ENCODE measurements around the gene ATRNL1. TPM values are rescaled to one million over a fixed set of nuclear protein-coding genes. Genes with fewer than 3 reads are reported as not detected.

Gene ATRNL1
- total and polyA plus RNA-seq, 4 donors = 0.40 to 26.9 (median 5.3) TPM

DNA sequence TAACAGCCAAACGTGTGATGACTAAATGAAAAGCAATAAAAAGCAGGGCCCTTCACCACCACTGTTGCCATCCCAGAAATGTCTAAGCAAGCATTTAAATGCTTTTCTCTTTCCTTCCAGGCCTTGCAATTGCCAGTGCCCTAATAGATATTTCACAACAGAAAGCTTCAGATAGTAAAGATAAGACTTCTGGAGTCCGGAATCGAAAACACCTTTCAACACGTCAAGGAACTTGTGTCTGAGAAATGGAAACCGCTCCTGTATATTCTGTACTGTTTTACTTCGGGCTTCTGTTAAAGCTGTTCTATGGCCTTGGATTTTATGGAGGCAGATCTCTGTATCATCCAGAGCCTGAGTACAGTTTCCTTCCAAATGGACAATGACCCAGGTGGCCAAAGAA is 851.4 kb downstream of the ATRNL1 start:
- TF ChIP-seq, protein P1, sequence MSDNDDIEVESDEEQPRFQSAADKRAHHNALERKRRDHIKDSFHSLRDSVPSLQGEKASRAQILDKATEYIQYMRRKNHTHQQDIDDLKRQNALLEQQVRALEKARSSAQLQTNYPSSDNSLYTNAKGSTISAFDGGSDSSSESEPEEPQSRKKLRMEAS (IDR thresholded peaks at IDR 0.05) = no peak
- no peak for TF ChIP-seq CTCF (IDR thresholded peaks at IDR 0.05; ENCODE audit: low read depth, low read length, missing input control)
- no peak for TF ChIP-seq ZBTB33 (IDR thresholded peaks at IDR 0.05)
- Histone ChIP-seq H3K4me1 (ENCODE audit: control insufficient read depth in 4 of 4, insufficient read depth in 4 of 4, low read length in 3 of 4) (no peaks in the 10 kb centered on the region), H3K9me3 (ENCODE audit: control insufficient read depth in 4 of 4, low read length in 3 of 4) (no peaks in the 10 kb centered on the region), H3K27me3 (ENCODE audit: control insufficient read depth in 4 of 4, insufficient read depth in 4 of 4, low read length in 3 of 4) (no peaks in the 10 kb centered on the region), H3K9ac (ENCODE audit: low read depth in 1 of 2, low read length in 2 of 2) (no peak overlapping the region), H3K36me3 (ENCODE audit: control insufficient read depth in 4 of 4, insufficient read depth in 3 of 4, low read depth in 1 of 4, low read length in 3 of 4) (no peaks in the 10 kb centered on the region), H3K27ac (ENCODE audit: low read depth in 1 of 2, low read length in 2 of 2) (no peak overlapping the region), H3K4me3 (ENCODE audit: low read depth in 1 of 3, low read length in 3 of 3) (no peak overlapping the region)
- WGBS = 92% methylated on average over 6 of the region's 6 CpGs
- no peak for DNase-seq (ENCODE audit: low spot score)

- no peak overlapping the region for H3K27ac ChIP-seq (ENCODE audit: low read depth in 1 of 2, low read length in 2 of 2)
- H3K27me3 ChIP-seq (ENCODE audit: control insufficient read depth in 4 of 4, insufficient read depth in 4 of 4, low read length in 3 of 4) = no peaks in the 10 kb centered on the region
- no peaks in the 10 kb centered on the region for H3K36me3 ChIP-seq (ENCODE audit: control insufficient read depth in 4 of 4, insufficient read depth in 3 of 4, low read depth in 1 of 4, low read length in 3 of 4)
- DNase-seq (ENCODE audit: low spot score) = no peak
- H3K9me3 ChIP-seq (ENCODE audit: control insufficient read depth in 4 of 4, low read length in 3 of 4) = no peaks in the 10 kb centered on the region
- peaks cover 0 to 2% (median under 1%) of the 10 kb centered on the region in 4 donors for H3K4me1 ChIP-seq (ENCODE audit: control insufficient read depth in 4 of 4, insufficient read depth in 4 of 4, low read length in 3 of 4)
- WGBS = 93% methylated on average over 3 of the region's 3 CpGs
- no peak overlapping the region for H3K4me3 ChIP-seq (ENCODE audit: low read depth in 1 of 3, low read length in 3 of 3)
- H3K9ac ChIP-seq (ENCODE audit: low read depth in 1 of 2, low read length in 2 of 2) = no peak overlapping the region
- TF ChIP-seq RXRA (IDR thresholded peaks at IDR 0.05) (no peak), JUND (IDR thresholded peaks at IDR 0.05) (no peak), FOXA1 (IDR thresholded peaks at IDR 0.05) (no peak), TAF1 (conservative IDR thresholded peaks at IDR 0.05) (no peak), ATF3 (IDR thresholded peaks at IDR 0.05) (no peak), SP1 (IDR thresholded peaks at IDR 0.05) (no peak), REST (IDR thresholded peaks at IDR 0.05) (no peak), HNF4A (conservative IDR thresholded peaks at IDR 0.05) (no peak), GABPA (IDR thresholded peaks at IDR 0.05 in 1 of 2, conservative IDR thresholded peaks at IDR 0.05 in 1 of 2) (no peak)
- TF ChIP-seq, protein P1 (IDR thresholded peaks at IDR 0.05) = no peak
Observed at GRCh38 chr10:115945701-115946445, 852.7 kb downstream of the ATRNL1 start.

Measured in liver (tissue), 9 donors.